T-helper 2 cell treated with Interferon-gamma antibody and Interleukin-4, amounts not matched to agents 5 μg/mL and 100 μg/mL, for 36 hours (primary cell): Measurements from ENCODE around the gene CDC42BPA.
"Not testable (repeated sequence)": the region's sequence is repeated elsewhere in the genome, so short reads cannot be mapped to it uniquely, and the experiment has no call there.

Experiments used
- DNase-seq: peaks from one replicate; pipeline ENCODE4 v3.0.0; 2021; ENCODE audit warnings: low spot score
- H3K27ac Mint-ChIP-seq: one replicate; pipeline ENCODE4 v1.8.0; 2021; ENCODE audit warnings: mild to moderate bottlenecking, mixed read lengths
- H3K27me3 Mint-ChIP-seq: one replicate; pipeline ENCODE4 v1.8.0; 2021; ENCODE audit warnings: low read depth, mixed read lengths
- H3K36me3 Mint-ChIP-seq: one replicate; pipeline ENCODE4 v1.8.0; 2021; ENCODE audit warnings: low read depth, mixed read lengths
- H3K4me1 Mint-ChIP-seq: one replicate; pipeline ENCODE4 v1.8.0; 2021; ENCODE audit warnings: low read depth, mixed read lengths
- H3K4me3 Mint-ChIP-seq: one replicate; pipeline ENCODE4 v1.8.0; 2022; ENCODE audit warnings: mild to moderate bottlenecking, moderate library complexity, mixed read lengths
- H3K9me3 Mint-ChIP-seq: one replicate; pipeline ENCODE4 v1.8.0; 2021; ENCODE audit warnings: mixed read lengths

The CDC42BPA gene

GRCh38 chr1:227306689-227307088, 11.6 kb downstream of the CDC42BPA start:
- H3K27ac Mint-ChIP-seq: no peak overlapping the region
- H3K27me3 Mint-ChIP-seq: peaks cover 15% of the 10 kb centered on the region
- no peaks in the 10 kb centered on the region for H3K9me3 Mint-ChIP-seq
- DNase-seq: no peak
- no peaks in the 10 kb centered on the region for H3K36me3 Mint-ChIP-seq
- H3K4me3 Mint-ChIP-seq: no peak overlapping the region
- no peaks in the 10 kb centered on the region for H3K4me1 Mint-ChIP-seq

GRCh38 chr1:227305894-227306626, 12.2 kb downstream of the CDC42BPA start:
- DNase-seq: no peak
- H3K36me3 Mint-ChIP-seq: no peaks in the 10 kb centered on the region
- H3K4me3 Mint-ChIP-seq: no peak overlapping the region
- no peaks in the 10 kb centered on the region for H3K9me3 Mint-ChIP-seq
- no peak overlapping the region for H3K27ac Mint-ChIP-seq
- H3K27me3 Mint-ChIP-seq: peaks cover 10% of the 10 kb centered on the region
- H3K4me1 Mint-ChIP-seq: no peaks in the 10 kb centered on the region

GRCh38 chr1:227304665-227305064, 13.6 kb downstream of the CDC42BPA start:
- Mint-ChIP-seq H3K4me3 (no peak overlapping the region), H3K9me3 (no peaks in the 10 kb centered on the region), H3K27ac (no peak overlapping the region), H3K27me3 (peaks cover 13% of the 10 kb centered on the region), H3K4me1 (no peaks in the 10 kb centered on the region), H3K36me3 (no peaks in the 10 kb centered on the region)
- DNase-seq: no peak

- Mint-ChIP-seq H3K9me3 (no peaks in the 10 kb centered on the region), H3K4me3 (no peak overlapping the region), H3K4me1 (no peaks in the 10 kb centered on the region), H3K36me3 (no peaks in the 10 kb centered on the region), H3K27me3 (peaks cover 10% of the 10 kb centered on the region), H3K27ac (no peak overlapping the region)
- DNase-seq: no peak
Observed at GRCh38 chr1:227303662-227304061, 14.6 kb downstream of the CDC42BPA start.

GRCh38 chr1:227300682-227301081, 17.6 kb downstream of the CDC42BPA start:
- no peaks in the 10 kb centered on the region for H3K36me3 Mint-ChIP-seq
- H3K9me3 Mint-ChIP-seq: no peaks in the 10 kb centered on the region
- no peak for DNase-seq
- peaks cover 3% of the 10 kb centered on the region for H3K27me3 Mint-ChIP-seq
- H3K4me3 Mint-ChIP-seq: no peak overlapping the region
- peaks cover 1% of the 10 kb centered on the region for H3K4me1 Mint-ChIP-seq
- no peak overlapping the region for H3K27ac Mint-ChIP-seq

GRCh38 chr1:227299688-227300087, 18.6 kb downstream of the CDC42BPA start:
- Mint-ChIP-seq H3K27me3 (peaks cover 3% of the 10 kb centered on the region), H3K9me3 (no peaks in the 10 kb centered on the region), H3K4me3 (no peak overlapping the region), H3K27ac (no peak overlapping the region), H3K36me3 (no peaks in the 10 kb centered on the region), H3K4me1 (peaks cover 1% of the 10 kb centered on the region)
- no peak for DNase-seq

GRCh38 chr1:227299241-227299627, 19.1 kb downstream of the CDC42BPA start:
- H3K36me3 Mint-ChIP-seq: no peaks in the 10 kb centered on the region
- peaks cover 1% of the 10 kb centered on the region for H3K4me1 Mint-ChIP-seq
- no peaks in the 10 kb centered on the region for H3K9me3 Mint-ChIP-seq
- peaks cover 3% of the 10 kb centered on the region for H3K27me3 Mint-ChIP-seq
- no peak overlapping the region for H3K27ac Mint-ChIP-seq
- no peak for DNase-seq
- no peak overlapping the region for H3K4me3 Mint-ChIP-seq

GRCh38 chr1:227298512-227299240, 19.6 kb downstream of the CDC42BPA start:
- DNase-seq: no peak
- Mint-ChIP-seq H3K27ac (no peak overlapping the region), H3K4me1 (peaks cover 1% of the 10 kb centered on the region), H3K36me3 (no peaks in the 10 kb centered on the region), H3K4me3 (no peak overlapping the region), H3K9me3 (no peaks in the 10 kb centered on the region), H3K27me3 (peaks cover 3% of the 10 kb centered on the region)

- no peak overlapping the region for H3K4me3 Mint-ChIP-seq
- no peaks in the 10 kb centered on the region for H3K9me3 Mint-ChIP-seq
- no peak for DNase-seq
- peaks cover 3% of the 10 kb centered on the region for H3K27me3 Mint-ChIP-seq
- peaks cover 1% of the 10 kb centered on the region for H3K4me1 Mint-ChIP-seq
- H3K27ac Mint-ChIP-seq: no peak overlapping the region
- no peaks in the 10 kb centered on the region for H3K36me3 Mint-ChIP-seq
Observed at GRCh38 chr1:227297073-227297793, 21.1 kb downstream of the CDC42BPA start.

- Mint-ChIP-seq H3K4me3 (no peak overlapping the region), H3K9me3 (no peaks in the 10 kb centered on the region), H3K27me3 (peaks cover 2% of the 10 kb centered on the region), H3K4me1 (peaks cover 1% of the 10 kb centered on the region), H3K27ac (no peak overlapping the region), H3K36me3 (no peaks in the 10 kb centered on the region)
- DNase-seq: no peak
Observed at GRCh38 chr1:227295609-227296008, 22.7 kb downstream of the CDC42BPA start.

GRCh38 chr1:227285745-227286144, 32.5 kb downstream of the CDC42BPA start:
- Mint-ChIP-seq H3K27ac (no peak overlapping the region), H3K9me3 (peaks cover 10% of the 10 kb centered on the region), H3K4me1 (no peaks in the 10 kb centered on the region), H3K4me3 (no peak overlapping the region), H3K27me3 (no peaks in the 10 kb centered on the region), H3K36me3 (no peaks in the 10 kb centered on the region)
- no peak for DNase-seq

GRCh38 chr1:227281371-227281770, 36.9 kb downstream of the CDC42BPA start:
- DNase-seq: no peak
- peaks cover 5% of the 10 kb centered on the region for H3K9me3 Mint-ChIP-seq
- H3K36me3 Mint-ChIP-seq: no peaks in the 10 kb centered on the region
- H3K4me1 Mint-ChIP-seq: no peaks in the 10 kb centered on the region
- H3K27ac Mint-ChIP-seq: no peak overlapping the region
- H3K4me3 Mint-ChIP-seq: no peak overlapping the region
- H3K27me3 Mint-ChIP-seq: no peaks in the 10 kb centered on the region

- Mint-ChIP-seq H3K27ac (no peak overlapping the region), H3K4me1 (no peaks in the 10 kb centered on the region), H3K36me3 (no peaks in the 10 kb centered on the region), H3K9me3 (no peaks in the 10 kb centered on the region), H3K27me3 (no peaks in the 10 kb centered on the region), H3K4me3 (no peak overlapping the region)
- no peak for DNase-seq
Observed at GRCh38 chr1:227280836-227281235, 37.5 kb downstream of the CDC42BPA start.

- not testable (repeated sequence) for H3K9me3 Mint-ChIP-seq, H3K27me3 Mint-ChIP-seq, H3K27ac Mint-ChIP-seq, H3K4me1 Mint-ChIP-seq, H3K4me3 Mint-ChIP-seq, DNase-seq, H3K36me3 Mint-ChIP-seq
Observed at GRCh38 chr1:227276156-227276693, 42.1 kb downstream of the CDC42BPA start.
